ENCODE results near the gene FBRSL1.
"Not testable (repeated sequence)": the region's sequence is repeated elsewhere in the genome, so short reads cannot be mapped to it uniquely, and the experiment has no call there.

- not testable (repeated sequence) for TF ChIP-seq CTCF, POLR2A, EP300 (IDR thresholded peaks at IDR 0.05)
Measured at GRCh38 chr12:132440420-132440819, 49.5 kb upstream of the FBRSL1 start.
